Skeletal muscle satellite cell (primary cell): Measurements from ENCODE around the gene PTPRO.
A peak's percentile ranks its signal among the peaks of the same experiment; 100 is the strongest.

Experiments
- H3K27me3 ChIP-seq: 2 replicates; pipeline ENCODE4 v1.7.0; 2013; ENCODE audit warnings: low read length; ENCODE audit not compliant: control insufficient read depth, insufficient read depth
- H3K36me3 ChIP-seq: 2 replicates; pipeline ENCODE4 v1.7.0; 2013; ENCODE audit warnings: mild to moderate bottlenecking, control low read depth, low read length; ENCODE audit not compliant: insufficient read depth
- H3K4me1 ChIP-seq: 2 replicates; pipeline ENCODE4 v1.7.0; 2013; ENCODE audit warnings: low read length; ENCODE audit not compliant: control insufficient read depth, insufficient read depth
- H3K4me2 ChIP-seq: 2 replicates; pipeline ENCODE4 v1.7.0; 2013; ENCODE audit warnings: mild to moderate bottlenecking, low read length
- H3K4me3 ChIP-seq: 2 replicates; pipeline ENCODE4 v1.7.0; 2013; ENCODE audit warnings: low read length
- H3K9ac ChIP-seq: 2 replicates; pipeline ENCODE4 v1.7.0; 2013; ENCODE audit warnings: mild to moderate bottlenecking, low read depth, low read length, moderate library complexity
- H3K9me3 ChIP-seq: replicated peaks from 2 replicates; pipeline ENCODE4 v1.7.0; 2013; ENCODE audit warnings: mild to moderate bottlenecking, control low read depth, low read length

Gene PTPRO

GRCh38 chr12:15633201-15633600 lies 310.9 kb downstream of the PTPRO start:
- H3K36me3 ChIP-seq, result peaks cover 60% of the 10 kb centered on the region
- no peak overlapping the region for H3K4me3 ChIP-seq
- peaks cover 92% of the 10 kb centered on the region for H3K4me1 ChIP-seq
- H3K4me2 ChIP-seq, result peak overlapping the region; percentile 17
- H3K9me3 ChIP-seq, result no peaks in the 10 kb centered on the region
- no peaks in the 10 kb centered on the region for H3K27me3 ChIP-seq
- H3K9ac ChIP-seq, result peak overlapping the region; percentile 92

DNA sequence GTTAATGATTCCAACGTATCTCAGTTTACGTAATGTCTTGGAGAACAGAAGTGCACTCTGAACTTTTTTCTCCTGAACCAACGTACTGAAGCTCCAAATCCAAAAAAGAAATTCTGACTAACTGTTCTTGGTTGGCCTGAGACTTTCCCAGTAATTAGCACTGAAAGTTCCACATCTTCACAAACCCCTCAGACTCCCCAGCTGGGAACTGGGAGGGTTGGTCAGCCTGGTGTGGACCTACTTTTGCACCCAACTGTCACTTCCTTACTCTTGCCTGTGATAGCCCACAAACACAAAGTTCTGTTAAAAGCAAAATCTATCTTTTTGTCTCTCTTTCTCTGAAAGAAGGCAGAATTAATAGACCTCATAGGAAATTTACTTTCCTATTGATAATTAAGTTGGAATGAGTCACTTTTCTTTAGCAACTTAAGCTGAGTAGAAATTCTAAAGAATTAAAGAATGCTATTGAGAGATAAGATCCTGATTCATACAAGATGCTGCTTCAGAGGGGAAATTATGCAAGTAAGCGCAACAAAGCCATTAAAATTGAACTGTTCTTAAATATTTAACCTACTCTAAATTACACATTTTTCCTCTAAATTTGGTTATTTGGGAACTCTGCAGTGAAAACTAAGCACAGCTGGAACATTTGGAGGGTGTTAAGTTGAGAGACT lies 311.8 kb downstream of the PTPRO start:
- H3K4me3 ChIP-seq, result no peak overlapping the region
- no peaks in the 10 kb centered on the region for H3K9me3 ChIP-seq
- H3K27me3 ChIP-seq, result no peaks in the 10 kb centered on the region
- peaks cover 64% of the 10 kb centered on the region for H3K36me3 ChIP-seq
- peaks cover 94% of the 10 kb centered on the region for H3K4me1 ChIP-seq
- H3K4me2 ChIP-seq, result no peak overlapping the region
- peak overlapping the region; percentile 92 for H3K9ac ChIP-seq

DNA sequence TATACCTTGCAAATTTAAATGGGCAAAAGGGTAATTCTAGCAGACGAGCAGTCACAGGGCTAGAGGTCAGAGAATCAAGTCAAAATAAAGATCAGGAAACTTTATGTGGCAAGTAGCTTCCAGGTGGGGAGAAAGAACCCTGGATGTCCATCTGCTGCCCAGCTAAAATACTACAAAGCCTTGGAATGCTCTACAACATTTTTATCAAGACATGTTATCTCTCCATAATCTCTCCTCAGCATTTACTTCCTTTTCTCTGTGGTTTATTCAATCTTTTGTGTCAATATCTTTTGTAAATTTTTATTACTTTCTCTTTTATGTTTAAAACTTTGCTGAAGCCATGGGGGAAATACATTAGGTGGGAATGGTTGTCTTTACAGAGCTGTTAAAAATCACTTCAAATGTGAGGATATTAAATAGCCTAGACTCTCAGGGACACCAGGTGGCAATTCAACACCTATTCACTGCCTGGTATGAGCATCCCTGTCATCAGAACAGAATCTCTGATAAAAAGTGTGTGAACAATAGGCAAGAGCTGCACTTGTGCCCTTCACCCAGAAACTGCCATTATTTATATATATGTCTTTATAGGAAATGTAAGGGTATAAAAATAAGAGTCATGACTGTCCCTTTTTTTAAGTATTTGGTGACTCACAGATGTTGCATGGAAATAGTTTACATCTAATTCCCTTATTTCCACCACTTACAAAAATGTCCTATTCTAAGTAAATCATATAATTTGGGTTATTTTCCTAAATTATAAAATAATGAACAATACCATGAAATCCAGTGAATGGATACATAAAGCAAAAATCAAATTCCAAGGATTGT lies 314.0 kb downstream of the PTPRO start:
- H3K27me3 ChIP-seq, result no peaks in the 10 kb centered on the region
- peaks cover 88% of the 10 kb centered on the region for H3K4me1 ChIP-seq
- no peak overlapping the region for H3K4me3 ChIP-seq
- H3K36me3 ChIP-seq, result peaks cover 72% of the 10 kb centered on the region
- no peak overlapping the region for H3K4me2 ChIP-seq
- no peaks in the 10 kb centered on the region for H3K9me3 ChIP-seq
- peak overlapping the region; percentile 86 for H3K9ac ChIP-seq

DNA sequence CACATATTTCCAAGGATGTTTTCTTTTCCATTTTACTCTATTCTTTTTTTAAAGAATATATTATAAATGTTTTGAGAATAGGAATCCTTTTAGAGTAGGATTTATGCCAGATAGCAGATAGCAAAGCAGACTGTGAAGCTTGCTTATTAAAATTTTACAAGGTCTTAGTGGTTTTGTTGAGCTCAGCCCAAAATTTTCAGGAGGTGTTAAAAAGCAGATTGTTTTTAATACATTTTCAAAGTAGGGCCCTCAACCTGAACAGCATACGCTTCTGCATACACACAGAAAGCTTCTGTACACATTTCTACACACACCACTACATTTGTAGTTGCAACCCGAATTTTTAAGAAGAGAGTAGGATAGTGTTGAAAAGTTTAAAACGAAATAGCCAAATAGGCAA lies 315.9 kb downstream of the PTPRO start:
- peak overlapping the region; percentile 86 for H3K9ac ChIP-seq
- H3K27me3 ChIP-seq, result no peaks in the 10 kb centered on the region
- H3K4me3 ChIP-seq, result no peak overlapping the region
- peaks cover 70% of the 10 kb centered on the region for H3K4me1 ChIP-seq
- H3K9me3 ChIP-seq, result no peaks in the 10 kb centered on the region
- no peak overlapping the region for H3K4me2 ChIP-seq
- peaks cover 75% of the 10 kb centered on the region for H3K36me3 ChIP-seq

- H3K4me2 ChIP-seq, result no peak overlapping the region
- H3K9me3 ChIP-seq, result no peaks in the 10 kb centered on the region
- H3K4me3 ChIP-seq, result no peak overlapping the region
- H3K4me1 ChIP-seq, result peaks cover 64% of the 10 kb centered on the region
- H3K36me3 ChIP-seq, result peaks cover 81% of the 10 kb centered on the region
- H3K9ac ChIP-seq, result peak overlapping the region; percentile 79
- no peaks in the 10 kb centered on the region for H3K27me3 ChIP-seq
Measured at GRCh38 chr12:15644700-15645099, 322.4 kb downstream of the PTPRO start.

- Histone ChIP-seq H3K4me1 (peaks cover 71% of the 10 kb centered on the region), H3K27me3 (no peaks in the 10 kb centered on the region), H3K4me3 (no peak overlapping the region), H3K4me2 (no peak overlapping the region), H3K9me3 (no peaks in the 10 kb centered on the region), H3K9ac (peak overlapping the region; percentile 79), H3K36me3 (peaks cover 80% of the 10 kb centered on the region)
Measured at GRCh38 chr12:15646581-15646980, 324.3 kb downstream of the PTPRO start.
